Stimulated activated naive CD4-positive, alpha-beta T cell treated with Interleukin-2 at 50 U/mL for 16 hours (primary cell): ENCODE measurements around the gene S100A7.

Source experiments
- DNase-seq: peaks from one replicate; lab custom pipeline; 2025; lab: John Stamatoyannopoulos, UW

The S100A7 gene

DNA sequence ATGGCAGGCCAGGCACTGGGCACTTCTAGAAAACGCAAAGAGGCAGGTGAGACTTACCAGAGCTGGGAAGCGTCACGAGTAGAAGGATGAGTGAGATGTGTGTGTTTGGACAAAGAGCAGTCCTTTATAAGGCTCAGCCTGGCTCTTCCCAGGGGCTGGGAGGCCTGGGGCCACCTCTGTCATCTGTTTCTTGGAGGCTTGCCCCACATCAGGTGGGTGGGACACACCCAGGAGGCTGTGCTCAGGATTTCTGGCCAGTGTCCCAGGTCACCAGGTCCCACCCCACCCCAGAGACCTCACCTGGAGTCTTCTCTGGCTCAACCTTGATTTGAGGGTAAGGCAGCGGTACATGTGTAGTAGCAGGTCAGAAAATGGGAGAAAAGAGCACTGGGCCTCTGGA lies at the start of gene S100A7:
S100A7 (minus strand) TSS at position 101 of the 400 bp plus-strand sequence. CDS start 1,638 bp downstream, outside the sequence.
- no peak for DNase-seq

DNA sequence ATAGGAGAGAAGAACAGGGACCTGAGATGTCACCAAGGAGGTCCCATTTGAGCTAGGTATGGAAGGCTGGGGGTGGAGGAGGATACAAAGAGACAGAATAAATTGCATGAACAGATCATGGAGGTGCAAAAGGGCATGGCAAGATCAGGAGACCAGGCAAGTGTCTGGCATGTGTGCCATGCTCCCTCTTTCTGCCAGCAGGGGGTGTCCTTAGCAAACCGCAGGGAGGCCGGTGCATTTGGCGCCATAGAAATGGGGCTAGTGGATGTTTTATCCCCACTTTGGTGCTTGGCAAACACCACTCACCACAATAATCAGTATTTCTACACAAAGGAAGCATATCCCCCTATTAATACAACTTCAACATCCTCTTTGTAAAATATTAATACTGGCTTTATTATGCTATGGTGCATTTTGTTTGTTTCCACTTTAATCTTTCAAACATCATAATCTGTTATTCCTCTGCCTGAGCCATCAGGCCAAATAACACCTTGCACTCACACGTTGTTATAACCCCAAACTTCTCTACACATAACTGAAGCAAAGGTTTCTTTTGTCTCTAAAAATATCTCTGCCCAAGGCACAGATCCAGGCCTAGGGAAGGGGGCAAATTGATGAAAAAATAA lies 49.4 kb upstream of the S100A7 start:
- peak; percentile 58 for DNase-seq

DNA sequence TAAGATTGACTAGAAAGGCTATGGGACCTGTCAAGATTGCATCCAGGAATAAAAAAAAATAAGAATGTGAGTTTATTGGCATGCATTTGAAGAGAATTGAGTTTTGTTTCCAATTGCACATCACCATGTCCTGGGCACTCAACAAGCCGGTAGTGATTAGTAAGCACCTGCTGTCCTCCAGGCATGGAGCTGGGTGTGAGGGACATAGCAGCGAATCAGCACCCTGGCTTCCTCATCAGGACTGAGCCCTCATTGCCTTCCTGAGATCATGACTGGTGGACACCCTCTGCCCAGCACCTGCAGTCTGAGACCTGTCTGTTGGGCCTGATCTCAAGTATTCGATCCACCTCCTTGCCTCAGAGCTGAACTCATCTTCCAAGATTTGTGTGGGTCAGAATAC lies 48.6 kb upstream of the S100A7 start:
- DNase-seq: no peak

DNA sequence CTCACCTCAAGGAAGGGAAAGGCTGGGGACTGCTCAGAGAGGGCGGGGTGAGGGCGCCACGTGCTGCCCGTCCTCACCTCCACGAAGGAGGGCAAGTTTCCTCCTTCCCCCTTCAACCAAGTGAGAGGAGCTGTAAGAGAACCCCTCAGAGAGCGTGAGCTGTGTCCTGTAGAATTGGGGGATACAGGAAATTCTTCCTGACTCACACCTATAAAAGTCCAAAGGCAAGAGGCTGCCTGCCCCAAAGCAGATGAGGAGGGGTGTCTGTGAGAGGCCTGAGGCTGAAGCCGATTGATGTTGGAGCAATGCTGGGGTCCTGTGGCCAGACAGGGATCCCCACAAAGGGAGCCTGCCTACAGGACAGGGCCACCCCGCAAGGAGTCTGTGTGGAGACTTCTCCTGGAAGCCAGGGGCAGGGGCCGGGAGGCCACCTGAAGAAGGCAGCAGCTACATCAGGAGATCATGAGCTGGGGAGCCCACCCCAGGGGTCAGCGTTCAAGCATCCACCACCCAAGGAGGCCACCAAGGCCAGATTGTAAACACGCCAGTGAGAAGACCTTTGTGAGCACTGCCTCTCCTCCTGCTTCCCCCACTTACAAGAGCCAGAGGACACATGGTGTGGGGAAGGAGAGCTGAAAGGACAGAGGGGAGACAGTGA lies 47.6 kb upstream of the S100A7 start:
- no peak for DNase-seq

DNA sequence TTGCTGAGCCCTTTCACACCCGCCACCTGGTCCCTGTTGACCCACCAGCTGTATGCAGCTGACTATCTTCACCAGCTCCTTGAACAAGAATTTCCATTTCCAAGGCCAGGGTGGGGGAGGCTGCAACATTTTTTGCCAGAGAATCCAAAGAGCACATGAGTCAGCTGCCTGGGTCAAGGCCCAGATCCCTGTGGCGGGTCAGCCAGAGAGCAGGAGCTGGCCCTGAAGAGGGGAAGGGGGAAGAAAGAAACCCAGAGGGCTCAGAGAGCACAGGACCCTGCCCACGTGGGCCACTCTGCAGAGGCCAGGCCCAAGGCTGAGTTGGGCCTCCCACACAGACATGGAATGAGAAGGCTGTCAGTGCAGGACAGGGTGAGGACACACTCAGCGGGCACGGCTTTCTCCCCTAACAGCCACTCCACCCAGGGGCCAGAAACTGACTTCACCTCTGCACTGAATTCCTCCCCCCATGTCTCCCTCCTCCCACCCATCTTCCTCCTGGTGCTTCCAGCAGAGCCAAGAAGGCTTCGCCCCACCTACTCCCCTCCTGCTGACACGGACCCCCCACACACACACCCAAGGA lies 46.5 kb upstream of the S100A7 start:
- no peak for DNase-seq

DNA sequence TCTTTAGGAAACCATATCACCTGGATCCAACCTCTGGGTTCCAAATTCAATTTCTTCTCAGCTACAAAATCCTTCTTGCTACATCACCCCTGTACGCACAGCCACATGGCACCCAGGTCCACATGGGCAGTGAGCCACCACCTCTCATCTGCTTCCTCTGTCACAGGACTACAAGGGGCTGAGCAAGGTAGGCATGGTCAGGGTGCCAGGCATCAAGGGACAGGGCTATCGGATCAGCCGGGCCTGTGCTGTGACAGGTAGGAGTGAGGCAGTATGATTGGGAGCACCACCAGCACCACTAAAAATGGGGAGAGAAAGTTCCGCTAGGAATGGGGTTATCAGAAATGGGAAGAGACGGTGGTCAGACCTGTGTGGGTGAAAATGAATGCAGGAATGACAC lies 45.9 kb upstream of the S100A7 start:
- DNase-seq: no peak

DNA sequence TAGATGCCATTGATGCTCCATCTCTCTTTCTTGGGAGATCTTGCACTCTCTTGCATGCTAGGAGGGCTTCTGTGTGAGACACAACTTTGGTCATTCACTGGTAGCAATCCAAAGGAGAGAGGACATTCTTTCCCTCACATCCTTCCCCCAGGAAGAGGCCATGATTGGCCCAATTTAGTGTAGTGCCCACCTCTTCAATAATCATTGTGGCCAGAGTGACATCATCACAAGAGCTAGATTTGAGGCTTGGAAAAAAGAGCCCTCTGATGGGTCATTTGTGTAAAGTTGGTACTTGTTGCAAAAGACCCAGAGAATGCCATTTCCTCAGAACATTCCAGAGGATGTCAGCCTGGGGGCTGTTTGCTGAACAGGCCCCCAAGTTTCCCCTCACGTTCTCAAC lies 45.1 kb upstream of the S100A7 start:
- no peak for DNase-seq

DNA sequence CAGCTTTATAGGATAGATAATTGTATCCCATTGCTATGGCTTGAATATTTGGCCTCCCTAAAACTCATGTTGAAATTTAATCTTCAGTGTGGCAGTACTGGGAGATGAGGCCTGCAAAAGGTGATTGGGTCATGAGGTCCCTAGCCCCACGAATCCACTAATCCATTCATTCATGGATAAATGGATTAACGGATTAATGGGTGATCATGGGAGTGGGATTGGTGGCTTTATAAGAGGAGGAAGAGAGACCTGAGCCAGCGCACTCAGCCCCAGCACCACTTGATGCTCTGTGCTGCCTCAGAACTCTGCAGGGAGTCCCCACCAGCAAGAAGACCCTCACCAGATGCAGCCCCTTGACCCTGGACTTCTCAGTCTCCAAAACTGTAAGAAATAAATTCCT lies 43.3 kb upstream of the S100A7 start:
- DNase-seq: no peak

DNA sequence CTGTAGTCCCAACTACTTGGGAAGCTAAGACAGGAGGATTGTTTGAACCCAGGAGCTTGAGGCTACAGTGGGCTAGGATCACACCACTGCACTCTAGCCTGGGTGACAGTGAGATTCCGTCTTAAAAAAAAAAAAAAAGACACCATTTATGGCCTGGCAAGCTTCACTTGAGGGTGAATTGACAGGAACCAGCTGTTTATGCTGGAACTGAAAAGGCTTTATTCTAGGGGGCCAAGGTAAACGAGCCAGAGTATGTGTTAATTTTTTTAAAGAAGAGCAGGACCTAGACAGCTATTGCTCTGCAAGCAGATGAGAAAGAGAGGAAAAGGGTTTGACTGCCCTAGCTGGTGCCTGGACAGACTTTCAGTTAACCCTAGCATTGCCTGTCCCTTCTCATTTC lies 38.3 kb upstream of the S100A7 start:
- DNase-seq: no peak

DNA sequence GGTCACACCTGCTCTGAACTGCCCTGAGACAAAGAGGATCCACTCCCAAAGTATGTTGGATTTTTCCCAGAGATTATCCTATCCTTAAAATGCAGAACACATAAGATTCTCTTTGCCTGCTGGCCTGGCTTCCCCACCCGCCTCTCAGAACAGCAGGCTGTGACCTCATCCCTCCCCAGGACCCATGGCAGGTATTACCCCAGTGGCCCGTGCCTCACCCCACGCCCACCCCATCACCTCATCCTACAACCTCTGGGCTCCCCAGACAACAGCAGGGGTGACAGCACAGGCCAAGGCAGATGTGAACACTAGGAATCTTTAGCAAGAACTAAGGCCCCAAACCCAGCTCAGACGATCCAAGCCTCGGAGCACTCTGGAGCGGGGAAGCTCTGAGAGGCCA lies 35.1 kb upstream of the S100A7 start:
- DNase-seq: no peak

DNA sequence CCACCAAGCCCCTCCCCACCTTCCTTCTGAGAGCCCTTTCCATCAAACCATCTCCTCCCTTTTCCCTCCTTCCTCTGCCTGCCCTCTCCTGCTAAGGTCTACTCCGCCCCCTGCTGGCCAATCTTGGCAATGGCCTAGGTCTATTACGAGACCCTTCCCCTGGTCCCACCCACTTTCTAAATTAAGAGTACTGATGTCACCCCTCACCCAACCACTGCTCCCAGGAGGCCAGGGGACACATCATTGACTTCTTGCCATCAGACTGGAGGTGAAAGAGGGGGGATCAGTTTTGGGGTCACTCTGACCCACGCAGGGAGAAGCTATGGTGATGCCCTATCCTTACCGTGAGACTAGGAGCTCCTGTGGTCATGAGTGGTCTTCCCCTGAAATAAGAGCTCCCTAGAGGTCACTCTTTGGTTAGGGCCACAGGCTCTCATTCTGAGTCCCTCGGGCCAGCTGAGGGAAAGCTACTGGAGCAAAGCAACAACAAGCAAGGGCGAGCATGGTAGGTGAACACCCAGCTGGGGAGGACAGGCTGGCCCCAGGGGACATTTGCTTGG lies 34.6 kb upstream of the S100A7 start:
- DNase-seq: peak; percentile 66

DNA sequence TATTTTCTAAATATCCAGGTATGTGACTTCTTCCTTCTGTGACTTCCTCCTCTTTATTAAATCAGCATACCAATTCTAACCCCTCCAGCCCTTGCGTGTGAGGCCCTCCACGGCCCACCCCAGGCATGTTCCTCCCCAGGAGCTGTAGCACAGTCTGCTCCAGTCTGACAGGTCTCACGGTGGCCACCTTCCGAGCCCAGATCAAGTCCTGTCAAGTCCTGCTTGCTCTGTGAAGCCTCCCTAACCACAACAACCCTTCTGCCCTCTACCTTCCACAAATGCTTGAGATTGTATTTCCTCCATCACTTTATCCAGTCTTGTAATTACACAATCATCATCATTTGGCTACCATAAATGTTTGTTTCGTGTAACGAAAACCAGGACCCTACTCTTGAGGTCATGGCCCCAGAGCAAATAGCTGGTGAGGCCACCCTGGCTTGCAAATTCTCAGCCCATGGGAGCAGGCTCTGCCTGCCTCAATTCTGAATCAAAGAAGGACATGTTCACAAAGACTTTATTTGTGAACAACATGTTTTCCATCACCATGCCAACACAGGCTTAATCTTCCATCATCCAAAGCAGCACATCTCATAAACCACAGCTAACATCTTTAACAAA lies 33.0 kb upstream of the S100A7 start:
- DNase-seq: no peak

DNA sequence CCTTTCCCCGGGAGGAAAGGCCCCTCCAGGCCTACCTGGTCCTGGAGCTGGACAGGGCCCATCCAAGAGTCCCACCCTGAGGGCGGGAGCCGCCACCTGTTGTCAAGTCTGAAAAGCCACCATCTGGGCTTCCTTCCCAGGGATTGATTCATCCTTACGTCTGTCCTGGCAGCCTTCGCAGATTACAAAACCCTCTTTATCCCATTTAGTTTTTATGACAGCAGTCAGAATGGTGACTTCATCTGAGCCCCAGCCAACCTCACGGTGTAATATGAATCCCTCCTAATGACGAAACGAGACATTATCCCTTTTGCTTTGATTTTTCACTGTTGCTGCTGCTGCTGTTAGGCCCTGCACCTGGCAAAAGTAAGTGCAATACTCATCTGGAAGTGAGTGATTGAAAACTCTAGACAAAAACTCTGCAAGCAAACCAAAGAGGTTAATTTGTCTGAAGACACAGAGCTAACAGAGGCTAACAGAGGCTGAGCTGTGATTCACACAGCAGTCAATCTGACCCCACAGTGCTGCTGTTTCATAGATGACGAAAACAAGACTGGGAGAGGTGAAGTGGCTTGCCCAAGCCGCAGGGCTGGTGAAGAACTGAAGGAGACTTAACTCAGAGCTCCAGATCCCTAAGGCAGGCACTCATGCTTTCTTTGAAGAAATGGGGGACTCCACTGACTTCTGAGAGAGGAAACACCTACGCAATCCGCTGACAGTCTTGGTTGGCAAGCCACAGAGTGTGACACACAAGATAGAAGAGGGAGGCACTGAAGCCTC lies 30.0 kb upstream of the S100A7 start:
- DNase-seq: no peak

DNA sequence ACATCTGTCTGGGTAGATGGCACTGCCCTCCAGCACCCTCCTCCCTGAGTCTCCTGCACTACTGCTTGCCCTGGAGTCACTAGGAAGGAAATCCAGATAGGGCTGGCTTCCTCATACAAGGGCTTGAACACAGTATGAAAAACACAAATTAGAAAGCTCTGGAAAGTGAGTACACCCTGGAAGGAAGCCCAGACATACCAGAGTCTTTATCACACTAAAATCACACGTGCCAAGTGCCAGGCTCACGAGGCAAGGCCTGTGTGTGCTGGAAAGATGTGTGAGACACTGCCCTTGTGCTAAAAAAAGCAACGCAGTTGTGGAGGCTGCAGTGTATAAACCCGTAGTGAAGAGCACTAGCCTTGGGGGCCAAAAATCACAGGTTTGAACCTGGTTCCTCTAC lies 28.3 kb upstream of the S100A7 start:
- DNase-seq: no peak

DNA sequence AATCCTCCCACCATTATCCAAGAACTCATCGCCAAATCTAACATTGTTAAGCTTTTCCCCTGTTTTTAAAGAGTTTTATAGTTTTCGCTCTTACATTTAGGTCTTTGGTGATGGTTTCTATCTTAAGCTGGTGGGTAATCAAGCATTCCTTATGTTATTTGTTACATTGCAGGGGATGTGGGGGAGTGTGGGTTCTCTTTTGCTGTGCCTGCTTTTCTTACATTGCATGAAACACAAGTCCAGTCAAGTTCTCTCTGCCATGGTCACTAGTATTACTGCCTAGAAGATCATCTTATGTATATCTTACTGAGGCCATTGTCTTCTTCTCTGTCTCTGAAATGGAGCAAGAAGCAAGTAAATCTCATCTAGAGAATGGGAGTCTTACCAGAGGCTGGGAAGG lies 27.3 kb upstream of the S100A7 start:
- no peak for DNase-seq

DNA sequence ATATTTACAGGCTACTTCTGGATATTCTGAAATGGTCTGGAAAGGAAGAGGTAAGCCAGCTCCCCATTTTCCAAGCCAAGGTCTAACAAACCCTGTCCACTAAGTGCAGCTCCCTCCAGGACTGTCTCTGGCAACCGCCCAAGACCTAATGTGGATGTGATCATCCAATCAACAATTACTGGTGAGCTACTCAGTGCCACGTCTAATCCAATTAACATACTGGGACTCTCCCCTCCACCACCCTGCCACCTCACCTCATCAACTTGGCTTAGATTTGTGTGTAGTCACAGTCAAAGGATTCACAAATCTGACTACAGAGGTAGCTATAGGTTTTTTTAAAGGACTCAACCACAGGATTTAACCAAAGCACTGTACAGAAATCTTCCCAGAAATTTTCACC lies 25.4 kb upstream of the S100A7 start:
- DNase-seq: no peak

DNA sequence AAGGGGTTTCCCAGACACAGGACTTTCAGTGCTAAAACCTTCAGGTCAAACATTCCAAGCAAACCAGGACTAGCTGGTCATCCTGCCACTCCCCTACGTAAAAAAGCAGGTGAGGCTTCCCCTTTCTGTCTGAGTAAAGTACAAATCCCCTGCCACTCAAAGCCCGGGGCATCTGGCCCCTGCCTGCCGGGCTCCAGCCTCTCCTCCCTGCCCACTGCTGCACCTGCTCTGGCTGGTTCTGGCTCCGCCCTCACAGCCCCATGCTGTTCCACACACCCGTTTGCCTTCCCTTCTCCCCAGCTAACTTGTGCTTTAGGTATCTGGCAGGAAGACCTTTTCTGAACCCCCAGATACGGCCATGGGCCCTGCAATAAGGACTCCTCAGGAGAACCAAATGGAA lies 23.3 kb upstream of the S100A7 start:
- DNase-seq: no peak

DNA sequence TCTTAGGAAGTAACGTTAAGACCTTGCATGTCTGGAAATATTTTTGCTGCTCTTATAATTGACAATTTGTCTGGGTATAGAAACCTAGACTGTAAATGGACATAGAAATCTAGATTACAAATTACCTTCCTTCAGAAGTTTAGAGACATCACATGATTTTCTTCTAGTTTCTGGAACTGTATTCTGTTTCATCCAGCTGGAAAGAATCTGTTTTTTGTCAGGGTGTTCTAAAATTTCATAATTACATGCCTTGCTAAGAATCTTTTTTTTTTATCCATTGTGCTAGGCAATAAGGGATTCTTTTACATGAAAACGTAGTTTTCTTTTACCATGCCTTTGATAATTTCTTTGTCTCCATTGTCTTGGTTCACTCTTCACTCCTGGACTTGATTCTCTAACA lies 20.7 kb upstream of the S100A7 start:
- no peak for DNase-seq

DNA sequence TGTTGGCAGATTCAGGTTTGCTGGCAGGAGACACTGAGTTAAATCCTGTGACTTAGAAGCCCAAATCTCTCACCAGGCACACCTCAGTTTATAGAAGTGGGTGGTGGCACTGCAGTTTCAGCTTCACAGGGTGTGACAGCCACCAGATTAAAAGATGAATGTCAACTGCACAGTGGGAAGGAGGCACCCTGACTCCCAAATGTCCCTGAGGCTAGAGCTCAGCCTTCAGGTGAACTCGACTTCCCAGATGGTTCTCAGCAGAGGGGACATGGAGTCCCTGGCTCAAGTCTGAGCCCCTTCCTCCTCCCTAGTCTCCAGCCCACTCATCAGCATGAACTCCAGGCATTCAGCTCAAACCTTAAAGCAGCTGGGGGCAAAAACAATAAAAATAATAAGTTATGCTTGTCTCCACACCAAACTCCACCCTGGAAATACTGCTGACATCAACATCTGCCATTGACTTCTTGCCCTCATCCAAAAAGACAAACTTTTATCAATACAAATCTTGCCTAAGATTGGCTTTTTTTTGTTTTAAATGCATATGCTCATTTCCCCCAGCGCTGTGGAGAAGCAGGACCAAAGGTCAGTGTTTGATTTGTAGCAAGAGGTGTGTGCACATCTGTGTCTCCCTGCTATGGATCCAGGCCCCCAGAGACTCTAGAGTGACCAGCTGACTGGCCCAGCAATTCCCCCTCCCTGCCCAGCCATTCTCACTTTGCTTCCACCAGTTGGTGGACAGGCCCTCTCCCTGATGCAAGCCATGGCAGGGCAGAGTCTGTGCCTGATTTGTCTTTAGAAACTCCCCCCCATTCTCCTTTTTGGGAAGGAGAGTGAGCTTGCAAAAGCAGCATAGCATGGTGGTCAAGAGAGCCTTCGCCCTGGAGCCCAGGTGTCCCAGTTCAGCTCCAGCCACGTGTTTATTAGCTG lies 18.5 kb upstream of the S100A7 start:
- no peak for DNase-seq

DNA sequence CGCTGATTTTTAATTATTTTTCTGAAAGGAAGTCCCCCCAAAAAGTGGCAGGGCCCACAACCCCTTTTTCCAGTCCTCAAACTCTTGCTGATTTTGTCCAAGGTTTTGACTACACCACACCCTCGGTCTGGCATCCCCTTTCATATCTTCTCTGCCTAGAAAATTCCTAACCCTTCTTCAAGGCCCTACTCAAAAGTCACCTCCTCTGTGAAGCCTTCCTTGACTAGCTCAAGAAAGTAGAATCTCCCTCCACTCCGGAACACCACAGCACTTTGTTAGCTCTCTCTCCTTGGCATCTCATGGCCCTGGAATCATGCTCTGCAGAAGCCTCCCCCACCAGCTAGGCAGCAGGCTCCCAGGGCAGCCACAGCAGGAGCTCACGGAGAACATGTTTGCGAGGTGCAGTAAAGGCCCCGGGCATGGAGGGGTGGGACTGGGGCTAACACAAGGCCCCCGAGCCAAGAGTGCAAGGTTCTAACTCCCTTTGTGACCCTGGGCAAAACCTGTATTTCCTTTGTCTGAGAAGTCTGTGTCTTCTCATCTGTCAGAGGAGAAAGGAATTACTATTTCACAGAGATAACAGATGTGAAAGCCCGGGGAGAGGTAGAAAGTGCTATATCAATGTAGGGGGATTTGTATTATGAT lies 17.7 kb upstream of the S100A7 start:
- no peak for DNase-seq
